HCT116 (cell line): ENCODE results near the gene PPM1H. TPM values are rescaled to one million over a fixed set of nuclear protein-coding genes. Genes with fewer than 3 reads are reported as not detected.
A peak's percentile ranks its signal among the peaks of the same experiment; 100 is the strongest.

ENCODE experiments used
- ATAC-seq: fragments of 200-7000 bp; cut with Tn5 transposase; 2 replicates; pipeline ENCODE4 v1.9.1; 2020; ENCODE audit warnings: mild to moderate bottlenecking, moderate library complexity
- BruUV-seq: library from RNA; stranded (reverse); fragments of 400-500 nt; replicated peaks from 2 replicates; lab custom pipeline; 2021; lab: Mats Ljungman, UMichigan
- CTCF ChIA-PET: fragments of 300-600 bp; sonication (Branson Sonifier 250); formaldehyde crosslinking; loops from one replicate; lab custom pipeline; 2021; ENCODE audit warnings: antibody characterized with exemption; lab: Charles Lee
- POLR2A ChIA-PET: fragments of 300-600, 350-600 bp; sonication (Branson Sonifier 250); formaldehyde crosslinking; loops from one replicate; lab custom pipeline; 2021; ENCODE audit warnings: antibody characterized with exemption; lab: Charles Lee
- RAD21 ChIA-PET, 2 experiments: fragments of 300-600 bp; sonication (Branson Sonifier 250); formaldehyde crosslinking; loops; one replicate each; lab custom pipeline; 2023; ENCODE audit warnings: low total read pairs in 2 of 2; ENCODE audit not compliant: uncharacterized antibody in 2 of 2, unreplicated experiment in 2 of 2, low non-redundant PET in 1 of 2; lab: Charles Lee
- DNase-seq: peaks from one replicate; pipeline ENCODE4 v3.0.0-alpha.2; 2010; ENCODE audit warnings: low read depth, low spot score
- H2AFZ ChIP-seq: fragments of 200-600 bp; shearing (Covaris generic), sonication (generic); 2 replicates; pipeline ENCODE4 v1.6.1; 2017; ENCODE audit warnings: low read depth, mixed run types, mixed read lengths, antibody characterized with exemption, low read length; ENCODE audit not compliant: poor library complexity, severe bottlenecking
- H3K27ac ChIP-seq: 2 replicates; pipeline ENCODE4 v1.5.1; 2012; ENCODE audit warnings: low read depth, low read length
- H3K27me3 ChIP-seq: fragments of 200-600 bp; sonication (generic); 2 replicates; pipeline ENCODE4 v1.6.1; 2016; ENCODE audit warnings: mixed run types, low read length, mixed read lengths; ENCODE audit not compliant: insufficient read depth
- H3K36me3 ChIP-seq, 2 experiments: fragments of 200-500 bp in 1 of 2; fragments of 200-600 bp in 1 of 2; sonication (Bioruptor generic) in 1 of 2; sonication (generic) in 1 of 2; 2 replicates each; pipeline versions ENCODE4 v1.5.1 to v1.6.1; 2014 to 2016; ENCODE audit warnings: low read length in 2 of 2, inconsistent platforms in 1 of 2, mixed read lengths in 1 of 2, mixed run types in 1 of 2; ENCODE audit not compliant: insufficient read depth in 2 of 2, control insufficient read depth in 1 of 2
- H3K4me1 ChIP-seq, 2 experiments: fragments of 200-600 bp in 1 of 2; sonication (generic) in 1 of 2; 2 replicates each; pipeline versions ENCODE4 v1.5.1 to v1.6.1; 2012 to 2017; ENCODE audit warnings: low read length in 2 of 2, inconsistent platforms in 1 of 2, mild to moderate bottlenecking in 1 of 2, mixed read lengths in 1 of 2, mixed run types in 1 of 2, moderate library complexity in 1 of 2; ENCODE audit not compliant: insufficient read depth in 2 of 2, control insufficient read depth in 1 of 2
- H3K4me2 ChIP-seq: fragments of 200-600 bp; sonication (generic); 2 replicates; pipeline ENCODE4 v1.6.1; 2017; ENCODE audit warnings: mixed run types, low read length, mixed read lengths
- H3K4me3 ChIP-seq, 2 experiments: fragments of 200-600 bp in 1 of 2; sonication (generic) in 1 of 2; replicated peaks in 1 of 2; 2 replicates each; pipeline ENCODE4 v1.5.1; 2011 to 2016; ENCODE audit warnings: low read length in 2 of 2, control low read depth in 1 of 2, low read depth in 1 of 2, mild to moderate bottlenecking in 1 of 2, mixed read lengths in 1 of 2, mixed run types in 1 of 2
- H3K79me2 ChIP-seq: fragments of 200-600 bp; sonication (generic); 2 replicates; pipeline ENCODE4 v1.6.1; 2017; ENCODE audit warnings: mild to moderate bottlenecking, mixed run types, low read length, moderate library complexity, mixed read lengths; ENCODE audit not compliant: insufficient read depth
- H3K9ac ChIP-seq: fragments of 200-600 bp; sonication (generic); 2 replicates; pipeline ENCODE4 v1.6.1; 2016; ENCODE audit warnings: low read length, mixed read lengths
- H3K9me2 ChIP-seq: fragments of 200-600 bp; sonication (generic), shearing (Covaris generic); 2 replicates; pipeline ENCODE4 v1.6.1; 2017; ENCODE audit warnings: mixed run types, mild to moderate bottlenecking, moderate library complexity; ENCODE audit not compliant: insufficient read depth
- H3K9me3 ChIP-seq, 2 experiments: fragments of 200-500 bp in 1 of 2; fragments of 200-600 bp in 1 of 2; sonication (Bioruptor generic) in 1 of 2; sonication (generic) in 1 of 2; 2 replicates each; pipeline ENCODE4 v1.6.1; 2014 to 2017; ENCODE audit warnings: low read length in 2 of 2, mixed read lengths in 2 of 2, inconsistent platforms in 1 of 2, low read depth in 1 of 2, mild to moderate bottlenecking in 1 of 2, mixed run types in 1 of 2, moderate library complexity in 1 of 2; ENCODE audit not compliant: control insufficient read depth in 1 of 2, insufficient read depth in 1 of 2
- H4K20me1 ChIP-seq: fragments of 200-600 bp; sonication (generic), shearing (Covaris generic); 2 replicates; pipeline ENCODE4 v1.6.1; 2017; ENCODE audit warnings: mixed run types, mild to moderate bottlenecking, moderate library complexity; ENCODE audit not compliant: insufficient read depth
- CBX3 ChIP-seq: IDR thresholded peaks from 2 replicates; pipeline ENCODE4 v1.6.1; 2012; ENCODE audit warnings: low read depth
- EGR1 ChIP-seq: IDR thresholded peaks from 2 replicates; pipeline ENCODE4 v1.6.1; 2012; ENCODE audit warnings: low read depth
- ELF1 ChIP-seq: IDR thresholded peaks from 2 replicates; pipeline ENCODE4 v1.6.1; 2012; ENCODE audit warnings: low read depth, borderline replicate concordance
- EZH2 ChIP-seq: fragments of 200-600 bp; sonication (generic); IDR thresholded peaks from 2 replicates; pipeline ENCODE4 v1.6.1; 2017; ENCODE audit warnings: antibody characterized with exemption, mixed run types
- EZH2phosphoT487 ChIP-seq: fragments of 200-600 bp; IDR thresholded peaks from 2 replicates; pipeline ENCODE4 v1.6.1; 2018; ENCODE audit warnings: antibody characterized with exemption, borderline replicate concordance
- FOSL1 ChIP-seq: IDR thresholded peaks from 2 replicates; pipeline ENCODE4 v1.6.1; 2012; ENCODE audit warnings: low read depth
- JUND ChIP-seq: IDR thresholded peaks from 2 replicates; pipeline ENCODE4 v1.6.1; 2012
- MAX ChIP-seq: IDR thresholded peaks from 2 replicates; pipeline ENCODE4 v1.6.1; 2012
- POLR2A ChIP-seq: IDR thresholded peaks from 2 replicates; pipeline ENCODE4 v1.7.0; 2011; ENCODE audit warnings: borderline replicate concordance; ENCODE audit not compliant: insufficient read depth, insufficient read length; ENCODE audit errors: extremely low read depth
- POLR2AphosphoS5 ChIP-seq: IDR thresholded peaks from 2 replicates; pipeline ENCODE4 v1.6.1; 2011; ENCODE audit warnings: mild to moderate bottlenecking, low read depth, low read length, moderate library complexity
- RAD21 ChIP-seq: IDR thresholded peaks from 2 replicates; pipeline ENCODE4 v1.6.1; 2012; ENCODE audit warnings: low read depth, mild to moderate bottlenecking
- REST ChIP-seq: IDR thresholded peaks from 2 replicates; pipeline ENCODE4 v1.6.1; 2012; ENCODE audit warnings: low read depth
- SIN3A ChIP-seq: IDR thresholded peaks from 2 replicates; pipeline ENCODE4 v1.6.1; 2012; ENCODE audit warnings: low read depth
- SP1 ChIP-seq: IDR thresholded peaks from 2 replicates; pipeline ENCODE4 v1.6.1; 2012; ENCODE audit warnings: low read depth
- SRF ChIP-seq: IDR thresholded peaks from 2 replicates; pipeline ENCODE4 v1.6.1; 2012; ENCODE audit warnings: low read depth
- TCF7L2 ChIP-seq: IDR thresholded peaks from 2 replicates; pipeline ENCODE4 v1.7.0; 2011; ENCODE audit warnings: borderline replicate concordance, inconsistent platforms; ENCODE audit not compliant: insufficient read depth, insufficient read length; ENCODE audit errors: extremely low read depth
- ZNF274 ChIP-seq: fragments of 200-500 bp; sonication (Bioruptor generic); IDR thresholded peaks from 2 replicates; pipeline ENCODE4 v1.6.1; 2014; ENCODE audit warnings: mild to moderate bottlenecking, low read depth, low read length, inconsistent platforms
- intact Hi-C: fragments of 100-400 bp; cut with micrococcal nuclease; formaldehyde crosslinking; loops from 2 replicates; pipeline ENCODE4 v1.10.0; 2022
- total RNA-seq: library from RNA; stranded (reverse); gene quantifications from one replicate; pipeline ENCODE4 v1.2.1, GENCODE V29; 2021; ENCODE audit not compliant: unreplicated experiment
- TF ChIP-seq, protein P1 (sequence below): IDR thresholded peaks from 2 replicates; pipeline ENCODE4 v1.6.1; 2012
- TF ChIP-seq, protein P2 (sequence below): IDR thresholded peaks from 2 replicates; pipeline ENCODE4 v1.6.1; 2011; ENCODE audit warnings: mild to moderate bottlenecking, low read length, moderate library complexity; ENCODE audit not compliant: insufficient replicate concordance; ENCODE audit errors: extremely low read depth
- TF ChIP-seq, protein P3 (sequence below), 3 experiments: fragments of 200-600 bp in 1 of 3; sonication (generic) in 1 of 3; IDR thresholded peaks in 2 of 3; conservative IDR thresholded peaks in 1 of 3; 2 replicates each; pipeline ENCODE4 v1.5.1; 2012 to 2017; ENCODE audit warnings: low read depth in 2 of 3, low read length in 2 of 3, antibody characterized with exemption in 1 of 3, borderline replicate concordance in 1 of 3, control low read depth in 1 of 3, mild to moderate bottlenecking in 1 of 3, mixed read lengths in 1 of 3, mixed run types in 1 of 3, moderate library complexity in 1 of 3; ENCODE audit not compliant: insufficient read depth in 1 of 3

The PPM1H gene
- total RNA-seq, 1 experiment from 2014 or later = 8.0 TPM

DNA sequence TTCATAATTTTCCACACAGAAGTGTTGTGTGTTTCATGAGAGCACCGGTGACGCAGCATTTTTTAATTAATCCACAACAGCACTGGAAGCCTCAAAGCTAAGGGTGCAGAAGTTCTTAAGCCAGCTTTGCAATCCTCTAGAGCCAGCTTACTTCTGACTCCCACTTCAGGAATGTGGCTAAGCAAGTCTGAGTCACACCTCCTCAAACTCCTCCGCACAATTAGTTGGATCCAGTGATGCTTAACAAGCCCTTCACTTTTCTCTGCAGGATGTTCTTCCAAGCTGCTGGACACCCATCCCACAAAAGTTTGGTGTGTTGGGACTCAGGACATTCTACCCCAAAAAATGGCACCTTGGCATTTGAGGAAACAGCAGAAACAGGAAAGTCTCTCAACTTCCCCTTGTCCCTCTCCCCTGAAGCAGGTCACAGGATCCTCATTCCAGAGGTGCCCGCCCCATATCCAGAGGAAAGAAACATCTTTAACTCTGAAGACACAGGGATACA, 210.0 kb downstream of the PPM1H start:
- H3K4me1 ChIP-seq = peaks cover 60 to 81% of the 10 kb centered on the region in 2 experiments
- H4K20me1 ChIP-seq = no peaks in the 10 kb centered on the region
- ChIA-PET CTCF (interaction anchor here (1.0 kb wide), 1 partner anchor 69 kb away, joined by 4 read pairs; no protein-coding TSS in a partner anchor), POLR2A (interaction anchor here (1.8 kb wide), 1 partner anchor 61 kb away, joined by 5 read pairs; no protein-coding TSS in a partner anchor), RAD21 (interaction anchor here (0.7 to 0.9 kb wide), 2 partner anchors 22 to 69 kb away, joined by 3 to 5 read pairs; no protein-coding TSS in a partner anchor)
- H3K27me3 ChIP-seq = no peaks in the 10 kb centered on the region
- no peaks in the 10 kb centered on the region for H3K9me3 ChIP-seq
- ATAC-seq = peak; percentile 93
- H3K9ac ChIP-seq = peak overlapping the region; percentile 63
- H3K36me3 ChIP-seq = no peaks in the 10 kb centered on the region
- no peaks in the 10 kb centered on the region for H3K9me2 ChIP-seq
- BruUV-seq = no TSS peak
- intact Hi-C loops = loop anchor here (2.0 kb wide), 2 partner anchors 68 to 122 kb away; no protein-coding TSS in a partner anchor
- no peak overlapping the region for H2AFZ ChIP-seq
- H3K4me2 ChIP-seq = peak overlapping the region; percentile 88
- peak; percentile 99 for DNase-seq
- H3K4me3 ChIP-seq = peak overlapping the region in 1 of 2 experiments; percentile 48; a peak in 2 of 4 replicates
- H3K79me2 ChIP-seq = no peaks in the 10 kb centered on the region
- H3K27ac ChIP-seq = peak overlapping the region; percentile 85
- TF ChIP-seq ELF1 (no peak), TCF7L2 (peak; percentile 69), EZH2phosphoT487 (no peak), EGR1 (peak; percentile 97), REST (no peak), RAD21 (peak; percentile 43; the same call in 1 of the 2 replicates), EZH2 (no peak), FOSL1 (peak; percentile 99), SP1 (peak; percentile 99), MAX (peak; percentile 67), ZNF274 (no peak), JUND (peak; percentile 100), SRF (peak; percentile 75; the same call in 1 of the 2 replicates), POLR2AphosphoS5 (peak; percentile 69), POLR2A (no peak), CBX3 (peak; percentile 94), SIN3A (peak; percentile 77)
- TF ChIP-seq, protein P1, sequence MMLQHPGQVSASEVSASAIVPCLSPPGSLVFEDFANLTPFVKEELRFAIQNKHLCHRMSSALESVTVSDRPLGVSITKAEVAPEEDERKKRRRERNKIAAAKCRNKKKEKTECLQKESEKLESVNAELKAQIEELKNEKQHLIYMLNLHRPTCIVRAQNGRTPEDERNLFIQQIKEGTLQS = 0 out of 2 replicates have a peak, but pooled peaks have one; percentile 22
- TF ChIP-seq, protein P2, sequence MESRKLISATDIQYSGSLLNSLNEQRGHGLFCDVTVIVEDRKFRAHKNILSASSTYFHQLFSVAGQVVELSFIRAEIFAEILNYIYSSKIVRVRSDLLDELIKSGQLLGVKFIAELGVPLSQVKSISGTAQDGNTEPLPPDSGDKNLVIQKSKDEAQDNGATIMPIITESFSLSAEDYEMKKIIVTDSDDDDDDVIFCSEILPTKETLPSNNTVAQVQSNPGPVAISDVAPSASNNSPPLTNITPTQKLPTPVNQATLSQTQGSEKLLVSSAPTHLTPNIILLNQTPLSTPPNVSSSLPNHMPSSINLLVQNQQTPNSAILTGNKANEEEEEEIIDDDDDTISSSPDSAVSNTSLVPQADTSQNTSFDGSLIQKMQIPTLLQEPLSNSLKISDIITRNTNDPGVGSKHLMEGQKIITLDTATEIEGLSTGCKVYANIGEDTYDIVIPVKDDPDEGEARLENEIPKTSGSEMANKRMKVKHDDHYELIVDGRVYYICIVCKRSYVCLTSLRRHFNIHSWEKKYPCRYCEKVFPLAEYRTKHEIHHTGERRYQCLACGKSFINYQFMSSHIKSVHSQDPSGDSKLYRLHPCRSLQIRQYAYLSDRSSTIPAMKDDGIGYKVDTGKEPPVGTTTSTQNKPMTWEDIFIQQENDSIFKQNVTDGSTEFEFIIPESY = peak; percentile 38
- TF ChIP-seq, protein P3, sequence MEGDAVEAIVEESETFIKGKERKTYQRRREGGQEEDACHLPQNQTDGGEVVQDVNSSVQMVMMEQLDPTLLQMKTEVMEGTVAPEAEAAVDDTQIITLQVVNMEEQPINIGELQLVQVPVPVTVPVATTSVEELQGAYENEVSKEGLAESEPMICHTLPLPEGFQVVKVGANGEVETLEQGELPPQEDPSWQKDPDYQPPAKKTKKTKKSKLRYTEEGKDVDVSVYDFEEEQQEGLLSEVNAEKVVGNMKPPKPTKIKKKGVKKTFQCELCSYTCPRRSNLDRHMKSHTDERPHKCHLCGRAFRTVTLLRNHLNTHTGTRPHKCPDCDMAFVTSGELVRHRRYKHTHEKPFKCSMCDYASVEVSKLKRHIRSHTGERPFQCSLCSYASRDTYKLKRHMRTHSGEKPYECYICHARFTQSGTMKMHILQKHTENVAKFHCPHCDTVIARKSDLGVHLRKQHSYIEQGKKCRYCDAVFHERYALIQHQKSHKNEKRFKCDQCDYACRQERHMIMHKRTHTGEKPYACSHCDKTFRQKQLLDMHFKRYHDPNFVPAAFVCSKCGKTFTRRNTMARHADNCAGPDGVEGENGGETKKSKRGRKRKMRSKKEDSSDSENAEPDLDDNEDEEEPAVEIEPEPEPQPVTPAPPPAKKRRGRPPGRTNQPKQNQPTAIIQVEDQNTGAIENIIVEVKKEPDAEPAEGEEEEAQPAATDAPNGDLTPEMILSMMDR (IDR thresholded peaks at IDR 0.05 in 2 of 3, conservative IDR thresholded peaks at IDR 0.05 in 1 of 3; ENCODE audit: borderline replicate concordance in 1 of 3, insufficient read depth in 1 of 3, low read depth in 2 of 3, low read length in 2 of 3) = no peak
